ENCODE data around the gene DDX31. TPM values are rescaled to one million over a fixed set of nuclear protein-coding genes. Genes with fewer than 3 reads are reported as not detected.

The DDX31 gene
- total and polyA plus RNA-seq, 4 experiments from 2014 or later, result 3.4 to 21.1 (median 13.6) TPM

DNA sequence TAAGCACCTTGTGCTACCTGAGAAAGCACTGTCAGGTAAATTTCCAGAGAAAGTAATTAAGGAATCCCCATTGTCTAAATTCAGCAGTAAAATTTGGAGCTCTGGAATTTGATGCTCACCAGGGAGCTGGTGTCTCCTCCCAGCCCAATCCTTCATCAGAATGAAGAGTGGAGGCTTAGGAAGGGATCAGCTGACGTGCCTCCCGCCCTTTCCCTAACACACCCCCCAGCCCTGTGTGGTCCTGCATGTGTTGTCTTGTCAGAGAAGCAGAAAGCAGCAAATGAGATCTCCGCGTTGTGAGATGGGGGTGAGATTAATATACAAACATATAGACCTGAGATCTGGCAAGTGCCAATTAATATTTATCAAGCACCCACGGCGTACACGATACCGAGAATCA, 114.3 kb downstream of the DDX31 start:
- DNase-seq, result no peak
- intact Hi-C loops (cut with micrococcal nuclease), result no loop called here
- H3K36me3 Mint-ChIP-seq, result peaks cover 0 to 4% of the 10 kb centered on the region in 2 donors
- no peaks in the 10 kb centered on the region for H3K36me3 ChIP-seq (ENCODE audit: insufficient read depth, low read length)
- no peak overlapping the region for H3K27ac Mint-ChIP-seq
- no peak overlapping the region for H3K27ac ChIP-seq (ENCODE audit: low read depth, low read length)
- H3K4me1 ChIP-seq (ENCODE audit: insufficient read depth, low read length), result no peaks in the 10 kb centered on the region
- CTCF ChIA-PET (ENCODE audit: partially characterized antibody), result no interaction called here
- H3K4me3 Mint-ChIP-seq, result no peak overlapping the region
- no peaks in the 10 kb centered on the region for H3K4me1 Mint-ChIP-seq
- no peaks in the 10 kb centered on the region for H3K27me3 ChIP-seq (ENCODE audit: insufficient read depth, low read length)
- H3K9me3 Mint-ChIP-seq, result peaks cover 0 to 10% (median 5%) of the 10 kb centered on the region in 8 donors
- peaks cover 18 to 31% of the 10 kb centered on the region in 2 donors for H3K27me3 Mint-ChIP-seq
- no peaks in the 10 kb centered on the region for H3K9me3 ChIP-seq (ENCODE audit: control insufficient read depth in 1 of 2, low read length in 2 of 2)
- POLR2A ChIA-PET (ENCODE audit: partially characterized antibody), result no interaction called here
- no peak overlapping the region for H3K4me3 ChIP-seq (ENCODE audit: low read length in 2 of 2)

DNA sequence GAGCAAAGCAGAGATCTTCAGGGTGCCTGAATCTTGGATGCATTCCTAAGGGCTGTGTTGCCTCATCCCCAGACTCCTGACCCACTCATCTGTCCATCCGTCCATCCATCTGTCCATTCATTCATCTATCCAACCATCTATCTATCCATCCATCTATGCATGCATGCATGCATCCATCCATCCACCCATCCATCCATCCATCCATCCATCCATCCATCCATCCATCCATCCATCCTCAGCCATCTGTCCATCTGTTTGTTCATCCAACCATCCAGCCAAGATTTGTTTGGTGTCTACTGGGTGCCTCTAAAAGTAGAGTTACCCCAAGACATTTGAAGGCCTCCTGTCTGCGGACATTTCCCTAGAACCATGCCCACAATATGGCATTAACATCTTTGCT, 115.0 kb downstream of the DDX31 start:
- DNase-seq, result no peak
- Histone ChIP-seq H3K27ac (ENCODE audit: low read depth, low read length) (no peak overlapping the region), H3K4me1 (ENCODE audit: insufficient read depth, low read length) (no peaks in the 10 kb centered on the region), H3K36me3 (ENCODE audit: insufficient read depth, low read length) (no peaks in the 10 kb centered on the region), H3K4me3 (ENCODE audit: low read length in 2 of 2) (no peak overlapping the region), H3K9me3 (ENCODE audit: control insufficient read depth in 1 of 2, low read length in 2 of 2) (no peaks in the 10 kb centered on the region), H3K27me3 (ENCODE audit: insufficient read depth, low read length) (no peaks in the 10 kb centered on the region)
- ChIA-PET POLR2A (ENCODE audit: partially characterized antibody) (no interaction called here), CTCF (ENCODE audit: partially characterized antibody) (no interaction called here)
- no peaks in the 10 kb centered on the region for H3K4me1 Mint-ChIP-seq
- H3K27me3 Mint-ChIP-seq, result peaks cover 16 to 31% of the 10 kb centered on the region in 2 donors
- intact Hi-C loops (cut with micrococcal nuclease), result no loop called here
- H3K36me3 Mint-ChIP-seq, result peaks cover 0 to 4% of the 10 kb centered on the region in 2 donors
- no peak overlapping the region for H3K27ac Mint-ChIP-seq
- H3K4me3 Mint-ChIP-seq, result no peak overlapping the region
- H3K9me3 Mint-ChIP-seq, result peaks cover 0 to 6% (median 5%) of the 10 kb centered on the region in 8 donors

DNA sequence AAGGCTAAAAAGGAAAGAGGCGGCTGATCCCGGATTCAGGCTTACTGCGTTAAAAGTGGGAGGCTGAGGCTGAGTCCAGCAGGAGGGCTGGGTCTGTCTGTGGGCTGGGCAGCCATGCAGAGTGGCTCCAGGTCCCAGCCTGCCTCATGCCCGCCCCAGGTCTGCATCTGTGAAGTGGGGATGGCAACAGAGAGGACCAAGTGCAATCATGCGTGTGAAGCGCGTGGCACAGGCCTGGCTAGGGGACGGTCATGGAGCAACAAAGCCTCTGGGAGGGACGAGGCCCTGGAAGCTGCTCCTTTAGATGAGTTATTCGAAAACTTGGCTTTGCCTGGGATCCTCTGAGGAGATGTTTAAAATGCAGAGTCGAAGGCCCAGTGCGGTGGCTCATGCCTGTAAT, 117.7 kb downstream of the DDX31 start:
- no peak overlapping the region for H3K4me3 ChIP-seq (ENCODE audit: low read length in 2 of 2)
- no peaks in the 10 kb centered on the region for H3K9me3 Mint-ChIP-seq
- H3K27ac Mint-ChIP-seq, result no peak overlapping the region
- H3K36me3 ChIP-seq (ENCODE audit: insufficient read depth, low read length), result no peaks in the 10 kb centered on the region
- CTCF ChIA-PET (ENCODE audit: partially characterized antibody), result no interaction called here
- no peaks in the 10 kb centered on the region for H3K4me1 Mint-ChIP-seq
- no peaks in the 10 kb centered on the region for H3K4me1 ChIP-seq (ENCODE audit: insufficient read depth, low read length)
- DNase-seq, result no peak
- no peak overlapping the region for H3K4me3 Mint-ChIP-seq
- intact Hi-C loops (cut with micrococcal nuclease), result no loop called here
- H3K27me3 Mint-ChIP-seq, result peaks cover 25 to 31% of the 10 kb centered on the region in 2 donors
- no peaks in the 10 kb centered on the region for H3K36me3 Mint-ChIP-seq
- no peaks in the 10 kb centered on the region for H3K27me3 ChIP-seq (ENCODE audit: insufficient read depth, low read length)
- H3K27ac ChIP-seq (ENCODE audit: low read depth, low read length), result no peak overlapping the region
- POLR2A ChIA-PET (ENCODE audit: partially characterized antibody), result no interaction called here
- H3K9me3 ChIP-seq (ENCODE audit: control insufficient read depth in 1 of 2, low read length in 2 of 2), result no peaks in the 10 kb centered on the region

DNA sequence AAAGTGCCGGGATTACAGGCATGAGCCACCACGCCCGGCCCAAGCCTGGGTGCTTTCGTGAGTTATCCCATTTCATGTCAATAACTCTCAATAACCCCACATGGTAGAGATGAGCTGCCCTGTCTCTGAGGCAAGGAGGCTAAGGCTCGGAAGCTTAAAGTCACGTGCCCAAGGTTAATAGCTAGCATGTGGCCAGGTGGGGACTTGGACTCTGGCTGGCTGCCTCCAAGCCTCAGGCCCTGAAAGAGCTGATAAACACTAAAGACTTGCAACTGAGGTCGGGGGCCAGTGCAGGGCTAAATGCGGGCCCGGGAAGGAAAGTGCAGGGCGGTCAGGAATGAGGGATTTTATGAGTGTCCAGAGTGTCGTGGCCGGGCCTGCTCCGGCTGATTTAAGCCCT, 118.2 kb downstream of the DDX31 start:
- no peak overlapping the region for H3K27ac ChIP-seq (ENCODE audit: low read depth, low read length)
- H3K36me3 ChIP-seq (ENCODE audit: insufficient read depth, low read length), result no peaks in the 10 kb centered on the region
- no peak overlapping the region for H3K4me3 ChIP-seq (ENCODE audit: low read length in 2 of 2)
- H3K4me3 Mint-ChIP-seq, result no peak overlapping the region
- intact Hi-C loops (cut with micrococcal nuclease), result no loop called here
- H3K27me3 Mint-ChIP-seq, result peaks cover 27 to 31% of the 10 kb centered on the region in 2 donors
- H3K4me1 Mint-ChIP-seq, result no peaks in the 10 kb centered on the region
- ChIA-PET POLR2A (ENCODE audit: partially characterized antibody) (no interaction called here), CTCF (ENCODE audit: partially characterized antibody) (no interaction called here)
- no peaks in the 10 kb centered on the region for H3K4me1 ChIP-seq (ENCODE audit: insufficient read depth, low read length)
- H3K27me3 ChIP-seq (ENCODE audit: insufficient read depth, low read length), result no peaks in the 10 kb centered on the region
- H3K27ac Mint-ChIP-seq, result no peak overlapping the region
- no peaks in the 10 kb centered on the region for H3K9me3 ChIP-seq (ENCODE audit: control insufficient read depth in 1 of 2, low read length in 2 of 2)
- no peak for DNase-seq
- no peaks in the 10 kb centered on the region for H3K9me3 Mint-ChIP-seq
- no peaks in the 10 kb centered on the region for H3K36me3 Mint-ChIP-seq

DNA sequence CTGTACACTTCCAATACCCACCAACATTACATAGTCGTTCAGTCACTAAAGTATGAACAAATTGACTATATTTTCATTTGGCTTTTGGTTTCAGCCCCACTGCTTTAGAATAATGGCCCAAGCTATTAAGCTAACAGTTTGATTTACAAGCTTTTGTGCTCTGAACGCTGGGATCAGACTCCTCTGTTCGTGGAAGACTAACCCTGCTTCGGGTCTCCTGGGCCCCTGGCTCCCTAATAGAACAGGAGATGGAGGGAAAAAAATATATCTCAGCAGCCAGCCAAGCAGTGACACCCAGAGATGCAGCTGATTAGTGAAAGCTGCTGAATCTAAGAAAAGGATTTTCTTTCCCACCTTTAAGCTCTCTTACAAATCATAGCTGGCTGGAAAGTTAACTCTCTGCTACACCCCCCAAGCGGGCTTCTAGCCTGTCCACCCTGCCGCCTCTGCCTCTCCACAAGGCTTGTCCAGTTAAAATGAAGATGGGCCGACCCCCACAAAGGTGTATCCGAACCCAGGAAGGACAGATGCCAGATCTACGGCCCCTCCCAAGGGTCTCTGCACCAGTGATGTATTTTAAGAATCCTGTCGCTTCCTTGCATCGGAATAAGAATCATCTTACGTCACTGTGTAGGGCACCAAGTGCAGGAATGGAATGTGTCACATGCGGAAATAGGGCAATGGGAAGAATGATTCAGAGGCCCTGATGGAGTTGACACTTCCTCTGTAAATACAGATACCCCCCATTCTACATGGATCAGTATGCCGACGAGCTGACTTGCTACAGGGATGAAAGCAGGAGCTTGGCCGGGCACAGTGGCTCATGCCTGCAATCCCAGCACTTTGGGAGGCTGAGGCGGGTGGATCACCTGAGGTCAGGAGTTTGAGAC, 120.8 kb downstream of the DDX31 start:
- no peak for DNase-seq
- Histone ChIP-seq H3K27ac (ENCODE audit: low read depth, low read length) (no peak overlapping the region), H3K27me3 (ENCODE audit: insufficient read depth, low read length) (no peaks in the 10 kb centered on the region), H3K36me3 (ENCODE audit: insufficient read depth, low read length) (no peaks in the 10 kb centered on the region), H3K9me3 (ENCODE audit: control insufficient read depth in 1 of 2, low read length in 2 of 2) (no peaks in the 10 kb centered on the region), H3K4me1 (ENCODE audit: insufficient read depth, low read length) (no peaks in the 10 kb centered on the region), H3K4me3 (ENCODE audit: low read length in 2 of 2) (no peak overlapping the region)
- ChIA-PET CTCF (ENCODE audit: partially characterized antibody) (no interaction called here), POLR2A (ENCODE audit: partially characterized antibody) (no interaction called here)
- Mint-ChIP-seq H3K36me3 (no peaks in the 10 kb centered on the region), H3K4me1 (no peaks in the 10 kb centered on the region), H3K9me3 (no peaks in the 10 kb centered on the region), H3K27me3 (peaks cover 15 to 20% of the 10 kb centered on the region in 2 donors), H3K4me3 (no peak overlapping the region), H3K27ac (no peak overlapping the region)
- intact Hi-C loops (cut with micrococcal nuclease), result no loop called here

DNA sequence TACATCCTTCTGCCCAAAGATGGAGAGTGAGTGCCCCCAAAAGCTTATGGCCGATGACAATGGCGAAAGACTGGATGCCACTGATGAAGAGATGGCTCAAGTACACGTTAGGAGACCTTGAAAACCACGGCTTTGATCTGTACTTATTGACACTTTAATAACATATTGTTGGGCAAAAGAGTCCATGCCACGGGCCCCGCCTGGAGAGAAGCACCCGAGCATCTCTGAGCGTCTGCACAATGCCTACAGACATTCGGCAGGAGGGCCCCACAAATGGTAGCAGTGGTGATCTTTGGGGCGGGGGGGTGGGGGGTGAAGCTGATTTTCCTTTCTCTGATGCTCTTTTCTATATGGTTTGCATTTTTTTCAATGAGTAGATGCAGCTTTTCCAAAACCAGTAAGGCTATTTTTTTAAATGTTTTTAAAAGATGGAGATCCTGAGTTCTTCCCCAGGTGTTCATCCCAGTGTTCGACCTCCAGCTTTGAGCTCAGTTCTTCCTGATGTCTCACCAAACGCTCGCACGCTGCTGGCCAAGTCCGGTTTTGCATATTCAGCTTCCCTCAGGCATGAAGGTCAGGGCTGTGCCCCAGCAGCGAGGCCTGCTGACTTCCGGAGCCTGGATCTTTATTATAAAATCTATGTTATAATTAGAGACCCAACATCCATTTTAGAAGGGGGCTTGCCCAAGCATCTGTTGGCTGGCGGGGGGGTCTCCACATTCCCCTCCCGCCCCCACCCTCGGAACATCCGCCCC, 121.6 kb downstream of the DDX31 start:
- H3K27me3 Mint-ChIP-seq, result peaks cover 15 to 19% of the 10 kb centered on the region in 2 donors
- intact Hi-C loops (cut with micrococcal nuclease), result no loop called here
- Histone ChIP-seq H3K4me1 (ENCODE audit: insufficient read depth, low read length) (no peaks in the 10 kb centered on the region), H3K27me3 (ENCODE audit: insufficient read depth, low read length) (no peaks in the 10 kb centered on the region), H3K27ac (ENCODE audit: low read depth, low read length) (no peak overlapping the region), H3K4me3 (ENCODE audit: low read length in 2 of 2) (no peak overlapping the region), H3K36me3 (ENCODE audit: insufficient read depth, low read length) (no peaks in the 10 kb centered on the region), H3K9me3 (ENCODE audit: control insufficient read depth in 1 of 2, low read length in 2 of 2) (no peaks in the 10 kb centered on the region)
- no peak overlapping the region for H3K4me3 Mint-ChIP-seq
- H3K27ac Mint-ChIP-seq, result no peak overlapping the region
- CTCF ChIA-PET (ENCODE audit: partially characterized antibody), result no interaction called here
- no peaks in the 10 kb centered on the region for H3K4me1 Mint-ChIP-seq
- no peaks in the 10 kb centered on the region for H3K9me3 Mint-ChIP-seq
- no peaks in the 10 kb centered on the region for H3K36me3 Mint-ChIP-seq
- no peak for DNase-seq
- POLR2A ChIA-PET (ENCODE audit: partially characterized antibody), result no interaction called here

DNA sequence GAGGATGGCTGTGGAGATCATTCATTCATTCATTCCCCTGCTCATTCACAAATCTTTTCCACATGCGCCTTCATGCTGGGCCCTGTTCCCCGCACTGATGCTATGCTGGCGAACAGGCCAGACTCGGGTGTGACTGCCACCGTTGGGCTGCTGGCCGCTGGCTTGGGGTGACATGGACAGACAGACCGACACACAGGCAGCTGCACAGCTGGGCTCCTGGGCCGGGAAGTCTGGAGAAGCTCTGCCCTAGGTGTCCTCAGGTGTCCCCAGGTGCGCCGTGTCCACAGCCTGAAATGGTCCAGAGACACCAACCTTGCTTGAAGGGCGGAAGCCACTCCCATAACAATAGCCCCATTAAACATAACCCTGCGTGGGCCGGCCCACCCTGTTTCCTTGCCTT, 122.3 kb downstream of the DDX31 start:
- H3K4me3 Mint-ChIP-seq, result no peak overlapping the region
- H3K9me3 Mint-ChIP-seq, result no peaks in the 10 kb centered on the region
- Histone ChIP-seq H3K36me3 (ENCODE audit: insufficient read depth, low read length) (no peaks in the 10 kb centered on the region), H3K4me3 (ENCODE audit: low read length in 2 of 2) (no peak overlapping the region), H3K4me1 (ENCODE audit: insufficient read depth, low read length) (no peaks in the 10 kb centered on the region), H3K27ac (ENCODE audit: low read depth, low read length) (no peak overlapping the region), H3K9me3 (ENCODE audit: control insufficient read depth in 1 of 2, low read length in 2 of 2) (no peaks in the 10 kb centered on the region), H3K27me3 (ENCODE audit: insufficient read depth, low read length) (no peaks in the 10 kb centered on the region)
- ChIA-PET POLR2A (ENCODE audit: partially characterized antibody) (no interaction called here), CTCF (ENCODE audit: partially characterized antibody) (no interaction called here)
- intact Hi-C loops (cut with micrococcal nuclease), result no loop called here
- DNase-seq, result no peak
- no peaks in the 10 kb centered on the region for H3K4me1 Mint-ChIP-seq
- no peaks in the 10 kb centered on the region for H3K36me3 Mint-ChIP-seq
- peaks cover 15% of the 10 kb centered on the region in 2 donors for H3K27me3 Mint-ChIP-seq
- no peak overlapping the region for H3K27ac Mint-ChIP-seq

Data from CD4-positive, alpha-beta memory T cell (primary cell).